HPDE6-E6E7 (cell line): ENCODE measurements around the gene MACROD2.

ENCODE experiments used
- DNase-seq: peaks from one replicate; pipeline ENCODE4 v3.0.0; 2011; ENCODE audit warnings: missing footprints; ENCODE audit errors: extremely low spot score

MACROD2 gene

DNA sequence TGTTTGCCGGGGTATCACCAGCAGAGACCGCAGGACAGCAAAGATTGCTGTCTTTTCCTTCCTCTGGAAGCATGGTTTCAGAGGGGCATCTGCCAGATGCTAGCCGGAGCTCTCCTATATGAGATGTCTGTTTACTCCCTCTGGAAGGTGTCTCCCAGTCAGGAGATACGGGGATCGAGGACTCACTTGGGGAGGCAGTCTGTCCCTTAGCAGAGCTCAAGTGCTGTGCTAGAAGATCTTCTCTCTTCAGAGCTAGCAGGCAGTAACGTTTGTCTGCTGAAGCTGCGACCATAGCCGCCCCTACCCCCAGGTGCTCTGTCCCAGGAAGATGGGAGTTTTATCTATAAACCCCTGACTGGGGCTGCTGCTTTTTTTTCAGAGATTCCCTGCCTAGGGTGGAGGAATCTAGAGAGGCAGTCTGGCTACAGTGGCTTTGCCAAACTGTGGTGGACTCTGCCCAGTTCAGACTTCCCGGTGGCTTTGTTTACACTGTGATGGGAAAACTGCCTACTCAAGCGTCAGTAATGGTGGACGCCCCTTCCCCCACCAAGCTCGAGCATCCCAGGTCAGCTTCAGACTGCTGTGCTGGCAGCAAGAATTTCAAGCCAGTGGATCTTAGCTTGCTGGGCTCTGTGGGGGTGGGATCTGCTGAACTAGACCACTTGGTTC is 475.0 kb downstream of the MACROD2 start:
- DNase-seq: no peak

DNA sequence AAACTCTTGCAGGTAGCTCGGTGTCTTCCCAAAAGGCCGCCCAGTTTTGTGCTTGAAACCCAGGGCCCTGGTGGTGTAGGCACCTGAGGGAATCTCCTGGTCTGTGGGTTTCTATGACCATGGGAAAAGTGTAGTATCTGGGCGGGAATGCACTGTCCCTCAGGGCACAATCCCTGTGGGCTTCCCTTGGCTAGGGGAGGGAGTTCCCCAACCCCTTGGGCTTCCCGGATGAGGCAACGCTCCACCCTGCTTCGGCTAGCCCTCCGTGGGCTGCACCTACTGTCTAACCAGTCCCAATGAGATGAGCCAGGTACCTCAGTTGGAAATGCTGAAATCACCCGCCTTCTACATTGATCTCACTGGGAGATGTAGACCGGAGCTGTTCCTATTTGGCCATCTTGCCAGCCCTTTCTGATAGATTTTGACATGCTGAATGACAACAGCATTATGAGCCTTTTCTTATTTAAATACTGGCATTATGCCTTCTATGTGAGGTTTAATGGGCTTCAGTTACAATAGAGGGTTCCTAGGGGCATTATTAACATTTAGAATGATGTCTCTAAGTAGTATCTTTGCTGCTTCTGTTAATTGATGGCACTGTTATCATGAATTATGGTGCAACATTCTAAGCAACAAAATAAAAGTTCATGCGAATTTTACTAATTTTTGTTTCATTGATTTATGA is 475.8 kb downstream of the MACROD2 start:
- DNase-seq: no peak

- no peak for DNase-seq
Observed at GRCh38 chr20:14477125-14477524, 481.8 kb downstream of the MACROD2 start.

- DNase-seq: no peak
Observed at GRCh38 chr20:14478126-14478525, 482.8 kb downstream of the MACROD2 start.

- peak; percentile 38 for DNase-seq
Observed at GRCh38 chr20:14481863-14482262, 486.5 kb downstream of the MACROD2 start.

DNA sequence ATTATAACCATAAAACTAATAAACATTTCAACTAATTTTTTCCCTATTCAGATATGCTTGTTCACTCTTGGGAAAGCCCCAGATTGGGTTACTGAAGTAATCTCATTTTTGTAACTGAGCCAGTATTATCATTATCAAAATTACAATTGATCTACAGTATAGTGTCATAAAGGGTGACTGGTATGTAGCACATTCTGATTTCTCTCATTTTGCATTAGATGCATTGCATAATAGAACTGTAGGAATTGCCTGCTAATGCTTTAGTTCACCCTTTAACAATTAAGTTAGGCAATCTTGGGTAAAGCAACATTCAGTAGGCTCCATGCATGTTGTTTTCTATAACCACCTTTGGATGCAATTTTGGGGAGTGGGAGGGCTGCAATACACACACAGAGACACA is 492.9 kb downstream of the MACROD2 start:
- no peak for DNase-seq

GRCh38 chr20:14488756-14489479 is 493.6 kb downstream of the MACROD2 start:
- no peak for DNase-seq

DNA sequence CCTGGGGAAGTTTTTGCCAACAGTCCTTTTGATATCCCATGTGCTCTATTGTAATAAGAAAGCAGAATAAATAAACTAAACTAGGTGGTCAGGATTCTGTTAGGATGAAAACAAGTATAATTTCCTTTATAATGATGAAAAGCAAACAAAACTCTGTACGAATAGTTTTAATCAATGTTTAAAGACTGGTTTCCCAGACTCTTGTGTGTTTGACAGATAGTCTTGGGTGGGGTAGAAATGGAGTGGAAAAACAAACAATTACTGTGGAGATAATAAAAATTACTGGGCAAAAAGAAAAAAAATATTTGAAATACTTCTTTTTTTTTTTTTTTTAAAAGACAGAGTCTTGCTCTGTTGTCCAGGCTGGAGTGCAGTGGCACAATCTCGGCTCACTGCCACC is 494.2 kb downstream of the MACROD2 start:
- DNase-seq: no peak

DNA sequence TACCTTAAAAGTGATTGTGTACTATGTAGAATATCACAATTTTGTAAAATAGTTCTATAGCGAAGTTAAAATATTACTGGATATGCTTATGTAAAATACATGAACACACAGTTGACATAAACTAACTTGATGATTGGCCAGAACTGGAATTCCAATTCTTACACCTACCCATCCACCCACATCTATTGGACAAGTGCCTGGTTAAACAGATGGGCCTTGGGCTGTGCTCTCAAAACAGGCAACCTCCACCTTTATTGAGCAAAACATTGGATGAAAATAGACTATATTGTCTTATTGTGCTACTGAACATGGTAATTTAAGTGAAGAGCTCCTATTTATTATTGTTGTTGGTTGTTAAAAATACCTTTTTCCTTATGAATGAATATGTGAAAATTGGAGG is 496.1 kb downstream of the MACROD2 start:
- DNase-seq: no peak

- no peak for DNase-seq
Observed at GRCh38 chr20:14493408-14493807, 498.1 kb downstream of the MACROD2 start.

DNA sequence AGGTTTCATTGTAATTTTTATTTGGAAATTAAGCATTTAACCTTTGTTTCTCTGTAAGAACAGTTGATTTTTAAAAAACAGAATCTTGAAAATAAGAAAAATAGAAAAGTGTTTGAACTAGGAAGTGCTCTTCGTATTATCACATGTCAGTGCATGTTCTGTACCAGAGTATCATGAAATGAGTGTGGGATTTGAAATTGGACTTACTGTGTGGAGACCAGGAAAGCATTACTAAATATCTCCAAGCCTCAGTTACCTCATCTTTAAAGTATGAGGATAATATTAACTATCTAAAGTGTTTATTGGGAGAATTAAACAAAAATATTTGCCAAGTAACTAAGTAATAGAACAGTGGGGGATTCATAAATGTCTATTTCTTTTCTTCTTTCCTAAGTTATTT is 499.0 kb downstream of the MACROD2 start:
- no peak for DNase-seq

GRCh38 chr20:14495066-14495465 is 499.8 kb downstream of the MACROD2 start:
- no peak for DNase-seq

DNA sequence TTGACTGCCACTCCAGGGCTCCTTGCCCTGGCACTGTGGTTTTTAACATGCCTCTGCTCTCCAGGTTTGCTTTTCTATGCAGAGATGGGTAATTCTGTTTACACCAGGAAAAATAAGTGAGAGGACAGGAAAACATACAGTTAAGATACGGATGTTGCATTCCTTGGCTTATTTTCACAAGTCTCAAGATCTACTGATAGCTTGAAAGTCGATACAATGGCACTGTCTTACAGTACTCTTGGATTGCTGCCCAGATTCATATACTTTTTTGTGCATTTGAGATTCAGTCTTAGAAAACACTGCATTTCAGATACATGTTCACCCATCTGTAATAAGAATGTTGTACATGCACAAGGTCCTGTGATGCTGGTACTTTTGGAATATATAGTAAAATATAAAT is 501.7 kb downstream of the MACROD2 start:
- no peak for DNase-seq

GRCh38 chr20:14498772-14499171 is 503.5 kb downstream of the MACROD2 start:
- no peak for DNase-seq

DNA sequence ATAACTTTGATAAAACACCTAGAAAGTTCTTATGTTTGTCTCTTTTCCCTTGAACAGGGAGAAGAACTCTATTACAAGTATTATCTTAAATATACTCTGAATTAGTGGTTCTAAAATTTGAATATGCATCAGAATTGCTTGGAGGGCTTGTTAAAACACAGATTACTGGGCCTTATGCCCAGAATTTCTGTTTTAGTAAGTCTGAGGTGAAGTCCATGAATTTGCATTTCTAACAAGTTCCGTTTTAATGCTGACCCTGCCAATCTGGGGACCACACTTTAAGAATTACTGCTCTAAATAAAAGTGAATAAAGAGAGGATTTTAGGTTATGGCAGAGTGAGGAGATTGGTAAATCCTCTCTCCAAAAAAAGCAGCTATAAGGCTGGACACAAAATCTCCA is 510.2 kb downstream of the MACROD2 start:
- no peak for DNase-seq

DNA sequence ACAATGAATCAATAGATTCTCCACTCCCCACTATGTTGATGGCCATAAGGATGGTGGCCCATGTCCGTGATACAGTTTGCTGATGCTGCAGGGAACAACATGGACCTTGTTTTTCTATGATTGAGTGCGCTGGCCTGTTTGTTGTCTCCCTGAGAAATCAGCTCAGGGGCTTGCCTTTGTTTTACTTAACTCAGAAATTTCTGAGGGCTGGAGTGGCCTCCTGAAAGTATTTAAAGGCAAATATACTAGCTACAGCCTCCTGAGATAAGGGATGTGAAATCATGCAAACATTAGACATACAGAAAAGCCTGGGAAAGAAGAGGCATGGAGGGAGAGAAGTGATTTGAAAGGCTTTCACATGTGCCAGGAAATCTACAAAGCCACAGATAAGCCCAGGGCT is 512.4 kb downstream of the MACROD2 start:
- DNase-seq: no peak

GRCh38 chr20:14510341-14510740 is 515.0 kb downstream of the MACROD2 start:
- no peak for DNase-seq

DNA sequence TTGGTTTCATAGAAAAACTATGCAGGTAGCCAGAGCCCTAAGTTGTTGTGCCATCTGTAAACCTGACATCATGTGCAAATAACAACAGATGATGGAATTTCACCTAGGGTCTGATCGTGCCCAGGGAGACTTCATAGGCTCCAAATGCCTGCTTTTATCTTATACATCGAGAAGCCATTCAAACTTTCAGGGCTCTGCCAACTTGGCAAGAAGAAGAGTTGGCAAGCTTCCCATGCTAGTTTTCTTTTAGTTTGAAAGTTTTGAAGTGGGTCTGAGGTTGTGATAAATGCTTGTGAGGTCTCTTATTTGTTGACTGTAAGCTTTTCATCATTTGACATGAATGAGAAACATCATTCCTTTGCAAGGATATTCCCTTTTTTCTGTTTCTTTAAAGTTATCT is 517.5 kb downstream of the MACROD2 start:
- DNase-seq: no peak

DNA sequence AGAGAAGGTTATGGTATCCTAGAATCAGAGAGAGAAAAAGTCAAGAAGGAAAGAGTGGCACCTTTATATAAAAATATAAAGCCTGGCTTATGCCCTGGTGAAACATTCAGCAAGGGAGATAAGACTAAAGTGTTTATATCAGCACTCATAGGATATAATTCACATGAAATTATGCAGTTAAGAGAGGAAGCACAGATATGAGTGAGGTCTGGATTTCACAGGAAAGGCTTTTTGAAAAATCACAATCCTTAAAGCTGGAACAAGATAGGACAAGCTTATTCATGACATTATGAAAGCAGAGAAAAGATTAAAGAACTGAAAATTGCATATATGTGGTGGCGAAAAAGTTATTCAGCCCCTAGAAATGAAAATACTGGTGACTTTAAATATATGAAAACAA is 523.3 kb downstream of the MACROD2 start:
- no peak for DNase-seq

- no peak for DNase-seq
Observed at GRCh38 chr20:14521016-14521415, 525.7 kb downstream of the MACROD2 start.

DNA sequence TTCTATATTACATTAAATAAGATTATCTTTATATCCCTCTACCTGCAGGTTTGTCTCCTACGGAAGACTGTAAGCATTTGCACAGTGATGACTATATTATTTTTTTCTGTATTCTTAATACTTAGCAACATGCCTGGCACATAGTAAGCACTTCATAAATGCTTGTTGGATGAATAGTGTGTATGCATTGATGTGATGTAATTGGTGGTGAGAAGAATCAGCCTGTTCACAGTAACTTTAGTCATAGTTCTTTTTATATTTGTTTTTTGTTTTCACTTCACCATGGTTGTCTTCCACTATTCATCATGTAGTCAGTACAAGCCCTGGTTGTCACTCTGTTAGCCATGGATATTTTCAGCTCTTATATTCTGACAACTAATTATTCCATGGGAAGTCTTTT is 526.1 kb downstream of the MACROD2 start:
- peak; percentile 62 for DNase-seq

DNA sequence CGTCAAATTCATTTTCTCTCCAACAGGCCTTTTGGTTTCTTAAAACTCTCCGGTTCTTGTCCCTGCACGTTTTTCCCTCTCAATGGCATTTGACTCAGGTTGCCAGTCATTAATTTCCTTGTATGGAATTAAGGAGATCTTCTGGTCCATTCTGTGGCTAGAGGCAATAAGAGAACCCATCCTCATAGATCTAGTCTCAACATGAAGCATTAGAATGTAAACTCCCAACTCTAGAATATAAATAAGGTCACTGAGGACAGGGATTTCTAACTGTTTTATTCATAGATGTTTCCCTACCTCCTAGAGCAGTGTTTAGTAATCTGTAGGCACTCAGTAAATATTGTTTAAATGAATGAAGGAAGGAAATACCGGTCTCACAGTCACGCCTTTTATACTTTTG is 527.3 kb downstream of the MACROD2 start:
- DNase-seq: peak; percentile 66

- DNase-seq: peak; percentile 70
Observed at GRCh38 chr20:14523090-14523489, 527.8 kb downstream of the MACROD2 start.
